Stimulated activated naive CD8-positive, alpha-beta T cell treated with anti-CD3 and anti-CD28 coated beads, Interleukin-15, Interleukin-2, amounts not matched to agents 100 ng/mL and 50 ng/mL, for 24 hours (primary cell): ENCODE data around the gene KMT2A.
"Not testable (repeated sequence)": the region's sequence is repeated elsewhere in the genome, so short reads cannot be mapped to it uniquely, and the experiment has no call there.

Source experiments
- H3K27ac Mint-ChIP-seq: one replicate; pipeline ENCODE4 v1.8.0; 2021; ENCODE audit warnings: mild to moderate bottlenecking, mixed read lengths
- H3K27me3 Mint-ChIP-seq: one replicate; pipeline ENCODE4 v1.8.0; 2021; ENCODE audit warnings: mixed read lengths
- H3K36me3 Mint-ChIP-seq: one replicate; pipeline ENCODE4 v1.8.0; 2021; ENCODE audit warnings: low read depth, mixed read lengths
- H3K4me1 Mint-ChIP-seq: one replicate; pipeline ENCODE4 v1.8.0; 2021; ENCODE audit warnings: low read depth, mixed read lengths
- H3K4me3 Mint-ChIP-seq: one replicate; pipeline ENCODE4 v1.8.0; 2021; ENCODE audit warnings: mild to moderate bottlenecking, mixed read lengths
- H3K9me3 Mint-ChIP-seq: one replicate; pipeline ENCODE4 v1.8.0; 2021; ENCODE audit warnings: mixed read lengths

Gene KMT2A

GRCh38 chr11:118442908-118443589 lies 6.8 kb downstream of the KMT2A start:
- peaks cover 91% of the 10 kb centered on the region for H3K4me1 Mint-ChIP-seq
- H3K36me3 Mint-ChIP-seq = peaks cover 61% of the 10 kb centered on the region
- no peaks in the 10 kb centered on the region for H3K27me3 Mint-ChIP-seq
- no peaks in the 10 kb centered on the region for H3K9me3 Mint-ChIP-seq
- peak overlapping the region; percentile 84 for H3K27ac Mint-ChIP-seq
- H3K4me3 Mint-ChIP-seq = peak overlapping the region; percentile 43

GRCh38 chr11:118443590-118444218 lies 7.4 kb downstream of the KMT2A start:
- no peaks in the 10 kb centered on the region for H3K9me3 Mint-ChIP-seq
- peaks cover 96% of the 10 kb centered on the region for H3K4me1 Mint-ChIP-seq
- no peaks in the 10 kb centered on the region for H3K27me3 Mint-ChIP-seq
- H3K27ac Mint-ChIP-seq = peak overlapping the region; percentile 84
- H3K36me3 Mint-ChIP-seq = peaks cover 61% of the 10 kb centered on the region
- peak overlapping the region; percentile 43 for H3K4me3 Mint-ChIP-seq

- Mint-ChIP-seq H3K4me1 (peaks cover 81% of the 10 kb centered on the region), H3K27me3 (no peaks in the 10 kb centered on the region), H3K4me3 (peak overlapping the region; percentile 30), H3K36me3 (peaks cover 45% of the 10 kb centered on the region), H3K9me3 (no peaks in the 10 kb centered on the region), H3K27ac (no peak overlapping the region)
Observed at GRCh38 chr11:118447423-118447822, 11.1 kb downstream of the KMT2A start.

GRCh38 chr11:118448294-118448693 lies 12.0 kb downstream of the KMT2A start:
- peak overlapping the region; percentile 38 for H3K4me3 Mint-ChIP-seq
- H3K9me3 Mint-ChIP-seq = no peaks in the 10 kb centered on the region
- no peaks in the 10 kb centered on the region for H3K27me3 Mint-ChIP-seq
- H3K4me1 Mint-ChIP-seq = peaks cover 78% of the 10 kb centered on the region
- H3K27ac Mint-ChIP-seq = no peak overlapping the region
- peaks cover 52% of the 10 kb centered on the region for H3K36me3 Mint-ChIP-seq

GRCh38 chr11:118449316-118449918 lies 13.1 kb downstream of the KMT2A start:
- Mint-ChIP-seq H3K27me3 (no peaks in the 10 kb centered on the region), H3K36me3 (peaks cover 60% of the 10 kb centered on the region), H3K4me1 (peaks cover 78% of the 10 kb centered on the region), H3K4me3 (no peak overlapping the region), H3K27ac (peak overlapping the region; percentile 42), H3K9me3 (no peaks in the 10 kb centered on the region)

DNA sequence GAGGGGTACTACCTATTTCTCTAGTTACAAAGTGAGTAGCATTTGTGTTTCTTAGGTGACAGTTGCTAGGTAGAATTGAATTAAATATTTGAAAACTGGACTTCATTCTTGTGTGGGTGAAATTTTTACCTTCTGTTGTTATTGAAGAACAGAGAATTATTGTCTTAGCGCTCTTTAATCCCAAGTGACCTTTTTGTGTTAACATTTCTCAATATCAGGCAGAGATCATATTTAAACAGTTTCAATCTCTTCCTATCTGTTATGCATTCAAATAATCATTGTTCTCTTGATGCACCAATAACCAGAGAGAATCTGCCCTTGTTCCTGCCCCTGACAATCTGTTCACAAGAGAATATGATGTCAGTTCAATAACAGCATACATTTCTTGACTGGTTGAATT lies 14.2 kb downstream of the KMT2A start:
- peaks cover 53% of the 10 kb centered on the region for H3K36me3 Mint-ChIP-seq
- H3K9me3 Mint-ChIP-seq = no peaks in the 10 kb centered on the region
- no peaks in the 10 kb centered on the region for H3K27me3 Mint-ChIP-seq
- H3K4me3 Mint-ChIP-seq = no peak overlapping the region
- peak overlapping the region; percentile 3 for H3K27ac Mint-ChIP-seq
- peaks cover 73% of the 10 kb centered on the region for H3K4me1 Mint-ChIP-seq

- H3K27me3 Mint-ChIP-seq = no peaks in the 10 kb centered on the region
- H3K9me3 Mint-ChIP-seq = no peaks in the 10 kb centered on the region
- H3K36me3 Mint-ChIP-seq = peaks cover 10% of the 10 kb centered on the region
- H3K4me1 Mint-ChIP-seq = peaks cover 41% of the 10 kb centered on the region
- no peak overlapping the region for H3K4me3 Mint-ChIP-seq
- no peak overlapping the region for H3K27ac Mint-ChIP-seq
Observed at GRCh38 chr11:118462178-118462577, 25.9 kb downstream of the KMT2A start.

GRCh38 chr11:118468968-118469367 lies 32.7 kb downstream of the KMT2A start:
- H3K27ac Mint-ChIP-seq, H3K4me3 Mint-ChIP-seq, H3K9me3 Mint-ChIP-seq, H3K27me3 Mint-ChIP-seq: not testable (repeated sequence)
- H3K4me1 Mint-ChIP-seq = peaks cover 15% of the 10 kb centered on the region
- H3K36me3 Mint-ChIP-seq = peaks cover 50% of the 10 kb centered on the region

- Mint-ChIP-seq H3K27me3 (no peaks in the 10 kb centered on the region), H3K4me1 (peaks cover 8% of the 10 kb centered on the region), H3K36me3 (peaks cover 55% of the 10 kb centered on the region), H3K27ac (peak overlapping the region; percentile 43), H3K4me3 (no peak overlapping the region), H3K9me3 (no peaks in the 10 kb centered on the region)
Observed at GRCh38 chr11:118471030-118471429, 34.7 kb downstream of the KMT2A start.

DNA sequence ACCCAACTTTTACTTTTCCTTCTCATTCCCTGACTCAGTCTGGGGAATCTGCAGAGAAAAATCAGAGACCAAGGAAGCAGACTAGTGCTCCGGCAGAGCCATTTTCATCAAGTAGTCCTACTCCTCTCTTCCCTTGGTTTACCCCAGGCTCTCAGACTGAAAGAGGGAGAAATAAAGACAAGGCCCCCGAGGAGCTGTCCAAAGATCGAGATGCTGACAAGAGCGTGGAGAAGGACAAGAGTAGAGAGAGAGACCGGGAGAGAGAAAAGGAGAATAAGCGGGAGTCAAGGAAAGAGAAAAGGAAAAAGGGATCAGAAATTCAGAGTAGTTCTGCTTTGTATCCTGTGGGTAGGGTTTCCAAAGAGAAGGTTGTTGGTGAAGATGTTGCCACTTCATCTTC lies 37.2 kb downstream of the KMT2A start:
- H3K36me3 Mint-ChIP-seq = peaks cover 69% of the 10 kb centered on the region
- peaks cover 8% of the 10 kb centered on the region for H3K4me1 Mint-ChIP-seq
- H3K9me3 Mint-ChIP-seq = no peaks in the 10 kb centered on the region
- H3K27me3 Mint-ChIP-seq = no peaks in the 10 kb centered on the region
- no peak overlapping the region for H3K4me3 Mint-ChIP-seq
- peak overlapping the region; percentile 17 for H3K27ac Mint-ChIP-seq

DNA sequence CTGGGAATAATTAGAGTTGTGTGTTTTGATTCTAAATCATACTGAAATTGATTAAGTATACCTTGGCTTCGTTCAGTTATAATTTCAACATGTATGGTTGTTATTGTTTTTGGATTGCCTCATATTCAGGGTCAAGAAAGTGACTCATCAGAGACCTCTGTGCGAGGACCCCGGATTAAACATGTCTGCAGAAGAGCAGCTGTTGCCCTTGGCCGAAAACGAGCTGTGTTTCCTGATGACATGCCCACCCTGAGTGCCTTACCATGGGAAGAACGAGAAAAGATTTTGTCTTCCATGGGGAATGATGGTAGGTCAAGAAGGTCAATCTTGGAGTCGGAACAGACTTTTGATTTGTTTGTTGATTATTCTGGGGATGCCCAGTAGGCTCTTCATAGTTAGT lies 40.4 kb downstream of the KMT2A start:
- Mint-ChIP-seq H3K36me3 (peaks cover 75% of the 10 kb centered on the region), H3K27ac (no peak overlapping the region), H3K9me3 (no peaks in the 10 kb centered on the region), H3K27me3 (no peaks in the 10 kb centered on the region), H3K4me1 (no peaks in the 10 kb centered on the region), H3K4me3 (no peak overlapping the region)

DNA sequence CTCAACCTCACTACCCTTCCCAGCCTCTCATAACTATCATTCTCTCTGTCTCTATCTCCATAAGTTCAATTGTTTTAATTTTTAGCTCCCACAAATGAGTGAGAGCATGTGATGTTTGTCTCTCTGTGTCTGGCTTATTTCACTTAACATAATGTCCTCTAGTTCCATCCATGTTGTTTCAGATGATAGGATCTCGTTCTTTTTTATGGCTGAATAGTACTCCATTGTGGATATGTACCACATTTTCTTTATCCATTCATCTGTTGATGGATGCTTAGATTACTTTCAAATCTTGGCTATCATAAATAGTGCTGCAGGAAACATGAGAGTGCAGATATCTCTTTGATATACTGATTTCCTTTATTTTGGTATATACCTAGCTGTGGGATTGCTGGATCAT lies 44.9 kb downstream of the KMT2A start:
- not testable (repeated sequence) for H3K27me3 Mint-ChIP-seq, H3K4me3 Mint-ChIP-seq, H3K9me3 Mint-ChIP-seq, H3K27ac Mint-ChIP-seq, H3K4me1 Mint-ChIP-seq
- peaks cover 59% of the 10 kb centered on the region for H3K36me3 Mint-ChIP-seq

GRCh38 chr11:118484405-118484804 lies 48.1 kb downstream of the KMT2A start:
- Mint-ChIP-seq H3K36me3 (peaks cover 43% of the 10 kb centered on the region), H3K4me3 (no peak overlapping the region), H3K9me3 (no peaks in the 10 kb centered on the region)

DNA sequence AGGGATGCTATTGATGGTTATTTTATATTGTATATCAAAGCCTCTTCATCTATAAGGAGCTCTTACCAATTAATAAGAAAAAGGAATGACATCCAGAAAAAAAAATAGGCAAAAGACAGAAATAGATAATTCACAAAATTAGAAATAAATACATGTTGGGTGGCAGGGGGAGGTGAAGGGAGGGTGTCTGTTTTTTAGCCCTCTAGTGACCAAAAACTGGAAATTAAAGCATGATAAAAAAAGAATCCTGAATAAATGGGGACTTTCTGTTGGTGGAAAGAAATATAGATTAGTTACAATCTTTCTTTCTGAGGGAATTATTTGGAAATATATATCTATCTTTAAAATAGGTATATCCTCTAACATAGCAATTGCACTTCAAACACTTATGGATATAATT lies 49.0 kb downstream of the KMT2A start:
- H3K9me3 Mint-ChIP-seq = no peaks in the 10 kb centered on the region
- no peaks in the 10 kb centered on the region for H3K27me3 Mint-ChIP-seq
- H3K4me1 Mint-ChIP-seq = no peaks in the 10 kb centered on the region
- no peak overlapping the region for H3K4me3 Mint-ChIP-seq
- no peak overlapping the region for H3K27ac Mint-ChIP-seq
- peaks cover 42% of the 10 kb centered on the region for H3K36me3 Mint-ChIP-seq

More at GRCh38 chr11:118484405-118484804, 48.1 kb downstream of the KMT2A start:
- Mint-ChIP-seq H3K27me3 (no peaks in the 10 kb centered on the region), H3K4me1 (no peaks in the 10 kb centered on the region), H3K27ac (no peak overlapping the region)

DNA sequence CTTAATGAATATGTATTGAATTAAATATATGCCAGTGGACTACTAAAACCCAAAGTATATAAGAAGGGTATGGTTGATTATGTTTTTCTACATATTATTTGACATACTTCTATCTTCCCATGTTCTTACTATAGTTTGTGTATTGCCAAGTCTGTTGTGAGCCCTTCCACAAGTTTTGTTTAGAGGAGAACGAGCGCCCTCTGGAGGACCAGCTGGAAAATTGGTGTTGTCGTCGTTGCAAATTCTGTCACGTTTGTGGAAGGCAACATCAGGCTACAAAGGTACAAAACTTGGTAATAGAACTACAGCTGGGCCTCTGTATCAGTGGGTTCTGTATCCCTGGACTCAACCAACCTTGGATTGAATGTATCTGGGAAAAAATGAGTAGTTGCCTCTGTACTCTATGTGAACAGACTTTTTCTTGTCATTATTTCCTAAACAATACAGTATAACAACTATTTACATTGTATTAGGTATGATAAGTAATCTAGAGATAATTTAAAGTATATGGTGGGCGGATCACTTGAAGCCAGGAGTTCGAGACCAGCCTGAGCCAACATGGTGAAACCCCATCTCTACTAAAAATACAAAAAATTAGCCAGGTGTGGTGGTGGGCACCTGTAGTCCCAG lies 52.3 kb downstream of the KMT2A start:
- Mint-ChIP-seq H3K9me3 (no peaks in the 10 kb centered on the region), H3K4me3 (no peak overlapping the region), H3K36me3 (peaks cover 42% of the 10 kb centered on the region), H3K27me3 (no peaks in the 10 kb centered on the region), H3K27ac (peak overlapping the region; percentile 49), H3K4me1 (peaks cover 8% of the 10 kb centered on the region)
